Measurements from ENCODE around the gene UBXN10.
"Not testable (repeated sequence)": the region's sequence is repeated elsewhere in the genome, so short reads cannot be mapped to it uniquely, and the experiment has no call there.

UBXN10 gene

GRCh38 chr1:20212085-20212684, 26.3 kb downstream of the UBXN10 start:
- Mint-ChIP-seq H3K4me1 (peaks cover 2% of the 10 kb centered on the region), H3K27ac (no peak overlapping the region), H3K9me3 (no peaks in the 10 kb centered on the region), H3K36me3 (no peaks in the 10 kb centered on the region), H3K27me3 (peaks cover 66% of the 10 kb centered on the region), H3K4me3 (no peak overlapping the region)
- CTCF ChIA-PET = interaction anchor here (0.7 to 2.3 kb wide), 24 partner anchors 10 to 433 kb away, joined by 3 to 25 read pairs (median 4); partner anchors contain the start of gene OTUD3
- no peak for DNase-seq

GRCh38 chr1:20212685-20213331, 26.9 kb downstream of the UBXN10 start:
- H3K36me3 Mint-ChIP-seq = no peaks in the 10 kb centered on the region
- peaks cover 2% of the 10 kb centered on the region for H3K4me1 Mint-ChIP-seq
- peak; percentile 62 for DNase-seq
- no peak overlapping the region for H3K27ac Mint-ChIP-seq
- peaks cover 65% of the 10 kb centered on the region for H3K27me3 Mint-ChIP-seq
- H3K9me3 Mint-ChIP-seq = no peaks in the 10 kb centered on the region
- H3K4me3 Mint-ChIP-seq = no peak overlapping the region
- CTCF ChIA-PET = interaction anchor here (0.7 to 2.3 kb wide), 26 partner anchors 9 to 433 kb away, joined by 3 to 25 read pairs (median 4); partner anchors contain the start of gene OTUD3

- no peak overlapping the region for H3K27ac Mint-ChIP-seq
- no peaks in the 10 kb centered on the region for H3K9me3 Mint-ChIP-seq
- no peak for DNase-seq
- CTCF ChIA-PET = interaction anchor here (1.5 to 3.6 kb wide), 5 partner anchors 11 to 279 kb away, joined by 3 to 15 read pairs (median 10); no protein-coding TSS in a partner anchor
- H3K4me1 Mint-ChIP-seq = peaks cover 2% of the 10 kb centered on the region
- H3K27me3 Mint-ChIP-seq = peaks cover 53% of the 10 kb centered on the region
- no peak overlapping the region for H3K4me3 Mint-ChIP-seq
- H3K36me3 Mint-ChIP-seq = no peaks in the 10 kb centered on the region
Measured at GRCh38 chr1:20215716-20216115, 29.8 kb downstream of the UBXN10 start.

GRCh38 chr1:20216574-20216973, 30.7 kb downstream of the UBXN10 start:
- no peaks in the 10 kb centered on the region for H3K36me3 Mint-ChIP-seq
- H3K4me3 Mint-ChIP-seq = no peak overlapping the region
- no peak overlapping the region for H3K27ac Mint-ChIP-seq
- H3K4me1 Mint-ChIP-seq = peaks cover 2% of the 10 kb centered on the region
- CTCF ChIA-PET = interaction anchor here (0.9 to 3.6 kb wide), 7 partner anchors 12 to 278 kb away, joined by 3 to 15 read pairs (median 5); no protein-coding TSS in a partner anchor
- H3K27me3 Mint-ChIP-seq = peaks cover 51% of the 10 kb centered on the region
- DNase-seq = peak; percentile 39
- H3K9me3 Mint-ChIP-seq = no peaks in the 10 kb centered on the region

GRCh38 chr1:20219053-20219452, 33.2 kb downstream of the UBXN10 start:
- CTCF ChIA-PET = interaction anchor here (0.8 to 1.2 kb wide), 3 partner anchors 9 to 13 kb away, joined by 3 to 4 read pairs (median 3); no protein-coding TSS in a partner anchor
- H3K4me1 Mint-ChIP-seq, H3K27ac Mint-ChIP-seq, H3K9me3 Mint-ChIP-seq, H3K36me3 Mint-ChIP-seq, DNase-seq, H3K4me3 Mint-ChIP-seq: not testable (repeated sequence)
- H3K27me3 Mint-ChIP-seq = peaks cover 46% of the 10 kb centered on the region

- DNase-seq = no peak
- Mint-ChIP-seq H3K27me3 (peaks cover 47% of the 10 kb centered on the region), H3K36me3 (no peaks in the 10 kb centered on the region), H3K4me3 (no peak overlapping the region), H3K4me1 (no peaks in the 10 kb centered on the region), H3K27ac (no peak overlapping the region), H3K9me3 (no peaks in the 10 kb centered on the region)
- CTCF ChIA-PET = interaction anchor here (0.8 to 1.0 kb wide), 3 partner anchors 10 to 273 kb away, joined by 3 to 4 read pairs (median 3); no protein-coding TSS in a partner anchor
Measured at GRCh38 chr1:20220036-20220435, 34.1 kb downstream of the UBXN10 start.

GRCh38 chr1:20223106-20223505, 37.2 kb downstream of the UBXN10 start:
- Mint-ChIP-seq H3K27me3 (peaks cover 52% of the 10 kb centered on the region), H3K4me3 (no peak overlapping the region), H3K36me3 (no peaks in the 10 kb centered on the region), H3K4me1 (no peaks in the 10 kb centered on the region), H3K27ac (no peak overlapping the region), H3K9me3 (no peaks in the 10 kb centered on the region)
- DNase-seq = no peak
- CTCF ChIA-PET = interaction anchor here (1.5 kb wide), 1 partner anchor 10 kb away, joined by 5 read pairs; no protein-coding TSS in a partner anchor

GRCh38 chr1:20223551-20224419, 37.9 kb downstream of the UBXN10 start:
- no peak for DNase-seq
- CTCF ChIA-PET = no interaction called here
- no peaks in the 10 kb centered on the region for H3K9me3 Mint-ChIP-seq
- peaks cover 59% of the 10 kb centered on the region for H3K27me3 Mint-ChIP-seq
- H3K4me1 Mint-ChIP-seq = no peaks in the 10 kb centered on the region
- no peaks in the 10 kb centered on the region for H3K36me3 Mint-ChIP-seq
- H3K27ac Mint-ChIP-seq = no peak overlapping the region
- H3K4me3 Mint-ChIP-seq = no peak overlapping the region

- Mint-ChIP-seq H3K4me3 (no peak overlapping the region), H3K36me3 (no peaks in the 10 kb centered on the region), H3K4me1 (no peaks in the 10 kb centered on the region), H3K27me3 (peaks cover 64% of the 10 kb centered on the region), H3K9me3 (no peaks in the 10 kb centered on the region), H3K27ac (no peak overlapping the region)
- DNase-seq = no peak
- CTCF ChIA-PET = interaction anchor here (0.7 kb wide), 1 partner anchor 12 kb away, joined by 5 read pairs; no protein-coding TSS in a partner anchor
Measured at GRCh38 chr1:20224546-20224945, 38.6 kb downstream of the UBXN10 start.

- Mint-ChIP-seq H3K36me3 (no peaks in the 10 kb centered on the region), H3K27ac (no peak overlapping the region), H3K9me3 (no peaks in the 10 kb centered on the region), H3K27me3 (peaks cover 69% of the 10 kb centered on the region), H3K4me3 (no peak overlapping the region), H3K4me1 (no peaks in the 10 kb centered on the region)
- DNase-seq = no peak
- CTCF ChIA-PET = interaction anchor here (1.4 to 1.8 kb wide), 2 partner anchors 15 to 266 kb away, joined by 4 to 7 read pairs; no protein-coding TSS in a partner anchor
Measured at GRCh38 chr1:20227704-20228103, 41.8 kb downstream of the UBXN10 start.

GRCh38 chr1:20228314-20228825, 42.5 kb downstream of the UBXN10 start:
- CTCF ChIA-PET = interaction anchor here (1.4 to 1.8 kb wide), 2 partner anchors 15 to 266 kb away, joined by 4 to 7 read pairs; no protein-coding TSS in a partner anchor
- DNase-seq = no peak
- H3K9me3 Mint-ChIP-seq = no peaks in the 10 kb centered on the region
- H3K36me3 Mint-ChIP-seq = no peaks in the 10 kb centered on the region
- no peak overlapping the region for H3K27ac Mint-ChIP-seq
- no peak overlapping the region for H3K4me3 Mint-ChIP-seq
- peaks cover 68% of the 10 kb centered on the region for H3K27me3 Mint-ChIP-seq
- H3K4me1 Mint-ChIP-seq = no peaks in the 10 kb centered on the region

GRCh38 chr1:20229171-20229570, 43.3 kb downstream of the UBXN10 start:
- no peak for DNase-seq
- no peaks in the 10 kb centered on the region for H3K4me1 Mint-ChIP-seq

GRCh38 chr1:20232564-20232963, 46.7 kb downstream of the UBXN10 start:
- H3K9me3 Mint-ChIP-seq, H3K27ac Mint-ChIP-seq, H3K36me3 Mint-ChIP-seq, DNase-seq, H3K4me1 Mint-ChIP-seq, H3K4me3 Mint-ChIP-seq: not testable (repeated sequence)
- peaks cover 65% of the 10 kb centered on the region for H3K27me3 Mint-ChIP-seq
- CTCF ChIA-PET = interaction anchor here (1.1 kb wide), 1 partner anchor 13 kb away, joined by 4 read pairs; no protein-coding TSS in a partner anchor

More at GRCh38 chr1:20229171-20229570, 43.3 kb downstream of the UBXN10 start:
- Mint-ChIP-seq H3K36me3 (no peaks in the 10 kb centered on the region), H3K4me3 (no peak overlapping the region), H3K27ac (no peak overlapping the region), H3K27me3 (peaks cover 66% of the 10 kb centered on the region), H3K9me3 (no peaks in the 10 kb centered on the region)
- CTCF ChIA-PET = interaction anchor here (1.4 to 1.8 kb wide), 2 partner anchors 16 to 265 kb away, joined by 4 to 7 read pairs; no protein-coding TSS in a partner anchor
